ENCODE results near the gene FBXW11. TPM values are rescaled to one million over a fixed set of nuclear protein-coding genes. Genes with fewer than 3 reads are reported as not detected.

FBXW11 gene
- polyA plus RNA-seq, 1 donor from 2014 or later: 103 TPM

- no peak for TF ChIP-seq EZH2 (IDR thresholded peaks at IDR 0.05; ENCODE audit: borderline replicate concordance, insufficient read depth, low read length, poor library complexity, severe bottlenecking)
- TF ChIP-seq RAD21 (conservative IDR thresholded peaks at IDR 0.05): no peak
- TF ChIP-seq REST (IDR thresholded peaks at IDR 0.05; ENCODE audit: borderline replicate concordance): no peak
- no peak for TF ChIP-seq TAF1 (IDR thresholded peaks at IDR 0.05; ENCODE audit: low read depth)
- TF ChIP-seq EP300 (conservative IDR thresholded peaks at IDR 0.05; ENCODE audit: poor library complexity, severe bottlenecking): no peak
- no peak for TF ChIP-seq MXI1 (conservative IDR thresholded peaks at IDR 0.05; ENCODE audit: poor library complexity, severe bottlenecking)
- Histone ChIP-seq H3K27me3 (ENCODE audit: insufficient read depth, low read depth, low read length) (no peaks in the 10 kb centered on the region), H3F3A (ENCODE audit: insufficient read depth, low read length, poor library complexity, severe bottlenecking) (no peaks in the 10 kb centered on the region), H3K36me3 (ENCODE audit: insufficient read depth, low read length) (no peaks in the 10 kb centered on the region), H3K9me2 (ENCODE audit: insufficient read depth, low read length) (no peaks in the 10 kb centered on the region), H3K9me3 (ENCODE audit: low read length) (no peaks in the 10 kb centered on the region), H3K4me3 (ENCODE audit: low read length) (no peak overlapping the region), H3K4me2 (ENCODE audit: low read length) (no peak overlapping the region), H3K27ac (ENCODE audit: low read length) (no peak overlapping the region), H3K79me2 (replicated peaks; ENCODE audit: insufficient read depth, low read length) (no peaks in the 10 kb centered on the region), H2AFZ (ENCODE audit: low read depth, low read length) (no peak overlapping the region), H3K9ac (ENCODE audit: low read length) (no peak overlapping the region), H4K20me1 (ENCODE audit: insufficient read depth) (no peaks in the 10 kb centered on the region)
Measured at GRCh38 chr5:171862624-171863023, 143.8 kb downstream of the FBXW11 start.

DNA sequence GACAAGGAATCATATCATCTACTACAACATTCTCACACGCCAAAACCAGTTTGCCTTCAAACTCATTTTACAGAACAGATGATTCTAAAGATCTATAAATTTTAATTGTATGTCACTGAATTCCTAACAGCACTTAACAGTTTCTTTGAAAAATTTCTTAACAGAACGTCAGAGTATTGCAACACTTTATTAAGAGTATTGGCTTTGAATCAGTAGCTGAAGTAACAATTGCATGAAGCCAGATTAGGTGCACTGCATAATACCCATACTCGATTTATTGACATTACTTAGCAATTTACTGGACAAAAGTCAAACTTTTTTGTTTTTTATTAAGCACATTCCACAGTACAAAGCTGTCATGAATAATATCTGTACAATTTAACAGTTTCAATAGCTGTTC is 145.1 kb downstream of the FBXW11 start:
- Histone ChIP-seq H3F3A (ENCODE audit: insufficient read depth, low read length, poor library complexity, severe bottlenecking) (no peaks in the 10 kb centered on the region), H3K4me2 (ENCODE audit: low read length) (no peak overlapping the region), H3K9ac (ENCODE audit: low read length) (no peak overlapping the region), H3K27me3 (ENCODE audit: insufficient read depth, low read depth, low read length) (no peaks in the 10 kb centered on the region), H3K9me3 (ENCODE audit: low read length) (no peaks in the 10 kb centered on the region), H4K20me1 (ENCODE audit: insufficient read depth) (no peaks in the 10 kb centered on the region), H2AFZ (ENCODE audit: low read depth, low read length) (no peak overlapping the region), H3K4me3 (ENCODE audit: low read length) (no peak overlapping the region), H3K79me2 (replicated peaks; ENCODE audit: insufficient read depth, low read length) (no peaks in the 10 kb centered on the region), H3K27ac (ENCODE audit: low read length) (no peak overlapping the region), H3K9me2 (ENCODE audit: insufficient read depth, low read length) (no peaks in the 10 kb centered on the region), H3K36me3 (ENCODE audit: insufficient read depth, low read length) (no peaks in the 10 kb centered on the region)
- TF ChIP-seq RAD21 (conservative IDR thresholded peaks at IDR 0.05) (no peak), SMC3 (conservative IDR thresholded peaks at IDR 0.05; ENCODE audit: poor library complexity) (no peak), POLR2AphosphoS5 (IDR thresholded peaks at IDR 0.05) (no peak), MXI1 (conservative IDR thresholded peaks at IDR 0.05; ENCODE audit: poor library complexity, severe bottlenecking) (no peak), TAF1 (IDR thresholded peaks at IDR 0.05; ENCODE audit: low read depth) (no peak), EP300 (conservative IDR thresholded peaks at IDR 0.05; ENCODE audit: poor library complexity, severe bottlenecking) (no peak), EZH2 (IDR thresholded peaks at IDR 0.05; ENCODE audit: borderline replicate concordance, insufficient read depth, low read length, poor library complexity, severe bottlenecking) (no peak), REST (IDR thresholded peaks at IDR 0.05; ENCODE audit: borderline replicate concordance) (no peak)
- TF ChIP-seq, protein P1, sequence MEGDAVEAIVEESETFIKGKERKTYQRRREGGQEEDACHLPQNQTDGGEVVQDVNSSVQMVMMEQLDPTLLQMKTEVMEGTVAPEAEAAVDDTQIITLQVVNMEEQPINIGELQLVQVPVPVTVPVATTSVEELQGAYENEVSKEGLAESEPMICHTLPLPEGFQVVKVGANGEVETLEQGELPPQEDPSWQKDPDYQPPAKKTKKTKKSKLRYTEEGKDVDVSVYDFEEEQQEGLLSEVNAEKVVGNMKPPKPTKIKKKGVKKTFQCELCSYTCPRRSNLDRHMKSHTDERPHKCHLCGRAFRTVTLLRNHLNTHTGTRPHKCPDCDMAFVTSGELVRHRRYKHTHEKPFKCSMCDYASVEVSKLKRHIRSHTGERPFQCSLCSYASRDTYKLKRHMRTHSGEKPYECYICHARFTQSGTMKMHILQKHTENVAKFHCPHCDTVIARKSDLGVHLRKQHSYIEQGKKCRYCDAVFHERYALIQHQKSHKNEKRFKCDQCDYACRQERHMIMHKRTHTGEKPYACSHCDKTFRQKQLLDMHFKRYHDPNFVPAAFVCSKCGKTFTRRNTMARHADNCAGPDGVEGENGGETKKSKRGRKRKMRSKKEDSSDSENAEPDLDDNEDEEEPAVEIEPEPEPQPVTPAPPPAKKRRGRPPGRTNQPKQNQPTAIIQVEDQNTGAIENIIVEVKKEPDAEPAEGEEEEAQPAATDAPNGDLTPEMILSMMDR (IDR thresholded peaks at IDR 0.05; ENCODE audit: poor library complexity, severe bottlenecking): no peak
